WTC11 (cell line): ENCODE results near the gene PRSS48. TPM values are rescaled to one million over a fixed set of nuclear protein-coding genes. Genes with fewer than 3 reads are reported as not detected.

Experiments
- ATAC-seq: fragments of 200-7000 bp; cut with Tn5 transposase; 2 replicates; pipeline ENCODE4 v1.10.0; 2021; ENCODE audit warnings: mild to moderate bottlenecking, moderate library complexity
- Bru-seq: library from RNA; stranded (reverse); fragments of 400-500 nt; gene quantifications from one replicate; lab custom pipeline; 2021; lab: Mats Ljungman, UMichigan
- CTCF ChIA-PET: fragments of 300-600 bp; sonication (Branson Sonifier 250); formaldehyde crosslinking; loops from one replicate; lab custom pipeline; 2021; ENCODE audit warnings: antibody characterized with exemption; lab: Charles Lee
- POLR2A ChIA-PET: fragments of 350-600 bp; sonication (Branson Sonifier 250); formaldehyde crosslinking; loops from one replicate; lab custom pipeline; 2021; ENCODE audit warnings: antibody characterized with exemption; lab: Charles Lee
- DNase-seq: peaks from one replicate; pipeline ENCODE4 v3.0.0; 2021; ENCODE audit warnings: low spot score
- H3K27ac Mint-ChIP-seq: 2 replicates; pipeline ENCODE4 v1.8.0; 2021; ENCODE audit warnings: mixed read lengths
- H3K27me3 Mint-ChIP-seq: 2 replicates; pipeline ENCODE4 v1.8.0; 2021; ENCODE audit warnings: low read depth, mild to moderate bottlenecking, moderate library complexity, mixed read lengths
- H3K36me3 Mint-ChIP-seq: 2 replicates; pipeline ENCODE4 v1.8.0; 2021; ENCODE audit warnings: mixed read lengths
- H3K4me1 Mint-ChIP-seq: 2 replicates; pipeline ENCODE4 v1.8.0; 2022; ENCODE audit warnings: mixed read lengths
- H3K4me3 Mint-ChIP-seq: 2 replicates; pipeline ENCODE4 v1.8.0; 2021; ENCODE audit warnings: mild to moderate bottlenecking, moderate library complexity, mixed read lengths
- H3K9me3 Mint-ChIP-seq: 2 replicates; pipeline ENCODE4 v1.8.0; 2021; ENCODE audit warnings: mixed read lengths
- ATF1 ChIP-seq: sonication (generic); formaldehyde crosslinking; IDR thresholded peaks from 2 replicates; pipeline ENCODE4 v1.8.1; 2023; ENCODE audit warnings: mild to moderate bottlenecking, moderate library complexity, missing genetic modification reagents
- CDX4 ChIP-seq: fragments of 250-450 bp; sonication (Bioruptor Pico); IDR thresholded peaks from 2 replicates; pipeline ENCODE4 v1.9.0; 2021; ENCODE audit warnings: moderate library complexity, mild to moderate bottlenecking, inconsistent platforms, borderline replicate concordance
- CREM ChIP-seq: sonication (generic); formaldehyde crosslinking; IDR thresholded peaks from 2 replicates; pipeline ENCODE4 v1.8.1; 2022; ENCODE audit warnings: mild to moderate bottlenecking, missing genetic modification reagents, moderate library complexity
- CTCF ChIP-seq: fragments of 200-600 bp; IDR thresholded peaks from 2 replicates; pipeline ENCODE4 v1.8.0; 2022; ENCODE audit warnings: antibody characterized with exemption
- E2F1 ChIP-seq: sonication (generic); formaldehyde crosslinking; IDR thresholded peaks from 2 replicates; pipeline ENCODE4 v1.8.0; 2022; ENCODE audit warnings: mild to moderate bottlenecking, missing genetic modification reagents
- ETV6 ChIP-seq: sonication (generic); formaldehyde crosslinking; IDR thresholded peaks from 2 replicates; pipeline ENCODE4 v1.8.1; 2022; ENCODE audit warnings: mild to moderate bottlenecking, missing genetic modification reagents
- FOXP1 ChIP-seq: sonication (generic); formaldehyde crosslinking; IDR thresholded peaks from 2 replicates; pipeline ENCODE4 v1.8.0; 2022; ENCODE audit warnings: missing genetic modification reagents, mild to moderate bottlenecking, moderate library complexity, borderline replicate concordance
- MAX ChIP-seq: sonication (generic); formaldehyde crosslinking; IDR thresholded peaks from 2 replicates; pipeline ENCODE4 v1.8.0; 2022; ENCODE audit warnings: mild to moderate bottlenecking, missing genetic modification reagents
- NFATC4 ChIP-seq: fragments of 250-450 bp; sonication (Bioruptor Pico); IDR thresholded peaks from 2 replicates; pipeline ENCODE4 v1.9.0; 2021; ENCODE audit warnings: mild to moderate bottlenecking
- NFE2L1 ChIP-seq: sonication (generic); formaldehyde crosslinking; IDR thresholded peaks from 2 replicates; pipeline ENCODE4 v1.8.1; 2023; ENCODE audit warnings: missing genetic modification reagents
- PRDM15 ChIP-seq: sonication (generic); formaldehyde crosslinking; IDR thresholded peaks from 2 replicates; pipeline ENCODE4 v1.8.0; 2022; ENCODE audit warnings: missing genetic modification reagents
- PREB ChIP-seq: sonication (generic); formaldehyde crosslinking; IDR thresholded peaks from 2 replicates; pipeline ENCODE4 v1.8.1; 2022; ENCODE audit warnings: mild to moderate bottlenecking, missing genetic modification reagents, moderate library complexity, borderline replicate concordance
- PRRX2 ChIP-seq: fragments of 250-450 bp; sonication (Bioruptor Pico); IDR thresholded peaks from 2 replicates; pipeline ENCODE4 v1.8.0; 2021; ENCODE audit warnings: mild to moderate bottlenecking
- RELA ChIP-seq: sonication (generic); formaldehyde crosslinking; IDR thresholded peaks from 2 replicates; pipeline ENCODE4 v1.8.1; 2022; ENCODE audit warnings: missing genetic modification reagents, mild to moderate bottlenecking, borderline replicate concordance
- SOX15 ChIP-seq: fragments of 250-450 bp; sonication (Bioruptor Pico); IDR thresholded peaks from 2 replicates; pipeline ENCODE4 v1.9.0; 2021; ENCODE audit warnings: mild to moderate bottlenecking
- SP1 ChIP-seq: sonication (generic); formaldehyde crosslinking; conservative IDR thresholded peaks from 2 replicates; pipeline ENCODE4 v1.8.1; 2022; ENCODE audit warnings: missing genetic modification reagents
- TCF7 ChIP-seq: sonication (generic); formaldehyde crosslinking; IDR thresholded peaks from 2 replicates; pipeline ENCODE4 v1.8.0; 2022; ENCODE audit warnings: mild to moderate bottlenecking, low read depth, missing genetic modification reagents, moderate library complexity
- ZNF416 ChIP-seq: fragments of 250-450 bp; sonication (Bioruptor Pico); IDR thresholded peaks from 2 replicates; pipeline ENCODE4 v1.9.0; 2021; ENCODE audit warnings: mild to moderate bottlenecking, inconsistent platforms
- ZSCAN18 ChIP-seq: fragments of 250-450 bp; sonication (Bioruptor Pico); IDR thresholded peaks from 2 replicates; pipeline ENCODE4 v2.1.2; 2022; ENCODE audit warnings: mild to moderate bottlenecking, moderate library complexity
- long read RNA-seq, 3 experiments: library from RNA in 1 of 3; library from capped mRNA in 1 of 3; library from polyadenylated mRNA in 1 of 3; unstranded in 2 of 3; stranded (forward) in 1 of 3; transcript quantifications; one replicate each; pipeline ENCODE4 v2.0.0, GENCODE V29; 2021
- total RNA-seq: library from RNA; stranded (reverse); gene quantifications from 3 replicates; pipeline ENCODE4 v1.2.3, GENCODE V29; 2021

PRSS48 gene
- total RNA-seq (not detected in 3 replicates), Bru-seq, nascent RNA (percentile 8 among the genes with signal in this experiment)
- long read RNA-seq, experiment 1, partial matches to known transcripts, result 0 of 1 reads
- long read RNA-seq, experiment 1, other reads (novel, unspliced or antisense), result 1 of 1 reads
- long read RNA-seq, experiment 2, result 0 reads
- long read RNA-seq, experiment 3, result 0 reads

GRCh38 chr4:151276787-151277562 is at the start of gene PRSS48:
PRSS48 (plus strand) TSS chr4:151277161; CDS start chr4:151277173, 12 bp downstream.
- ATAC-seq (peak; percentile 98), DNase-seq (peak; percentile 90)
- ChIA-PET CTCF (interaction anchor here (0.6 to 2.8 kb wide), 52 partner anchors 9 to 398 kb away, joined by 3 to 24 read pairs (median 4); partner anchors contain the start of gene SH3D19), POLR2A (interaction anchor here (0.6 to 0.9 kb wide), 2 partner anchors 81 to 185 kb away, joined by 3 to 4 read pairs; no protein-coding TSS in a partner anchor)
- Mint-ChIP-seq H3K9me3 (no peaks in the 10 kb centered on the region), H3K4me1 (peaks cover 22% of the 10 kb centered on the region), H3K27ac (peak within 1 kb of the TSS; percentile 1; the same call in 1 of the 2 replicates), H3K36me3 (no peaks in the 10 kb centered on the region), H3K4me3 (no peak within 1 kb of the TSS), H3K27me3 (no peaks in the 10 kb centered on the region)
- no peak for TF ChIP-seq TCF7 (CRISPR knock-in tag)
- peak; percentile 87 for TF ChIP-seq CTCF
- TF ChIP-seq ETV6 (CRISPR knock-in tag), result peak; percentile 50; the same call in 1 of the 2 replicates

- TF ChIP-seq NFATC4 (CRISPR knock-in tag), result no peak
- TF ChIP-seq PRDM15 (CRISPR knock-in tag), result no peak
- TF ChIP-seq RELA (CRISPR knock-in tag), result no peak
- no peak for TF ChIP-seq SP1 (CRISPR knock-in tag)
- TF ChIP-seq ATF1 (CRISPR knock-in tag), result no peak
- TF ChIP-seq FOXP1 (CRISPR knock-in tag), result no peak
- no peak for TF ChIP-seq NFE2L1 (CRISPR knock-in tag)
- peaks cover 8% of the 10 kb centered on the region; the same call in 1 of the 2 replicates for H3K9me3 Mint-ChIP-seq
- no peak for DNase-seq
- CTCF ChIA-PET, result interaction anchor here (1.0 to 1.3 kb wide), 2 partner anchors 50 to 110 kb away, joined by 3 to 5 read pairs; partner anchors contain the start of gene PRSS48
- no peaks in the 10 kb centered on the region for H3K27me3 Mint-ChIP-seq
- POLR2A ChIA-PET, result interaction anchor here (0.7 kb wide), 1 partner anchor 15 kb away, joined by 3 read pairs; no protein-coding TSS in a partner anchor
- ATAC-seq, result no peak
- H3K27ac Mint-ChIP-seq, result 0 out of 2 replicates have a peak overlapping the region, but pooled peaks have one; percentile 46
- peaks cover 17% of the 10 kb centered on the region for H3K4me1 Mint-ChIP-seq
- peaks cover 11% of the 10 kb centered on the region for H3K36me3 Mint-ChIP-seq
- no peak overlapping the region for H3K4me3 Mint-ChIP-seq
Observed at GRCh38 chr4:151227172-151227571, 49.8 kb upstream of the PRSS48 start.

GRCh38 chr4:151227731-151228130 is 49.2 kb upstream of the PRSS48 start:
- peak; percentile 51 for ATAC-seq
- CTCF ChIA-PET, result interaction anchor here (1.0 to 1.3 kb wide), 2 partner anchors 49 to 111 kb away, joined by 3 to 5 read pairs; partner anchors contain the start of gene PRSS48
- TF ChIP-seq E2F1 (CRISPR knock-in tag), result no peak
- TF ChIP-seq CDX4, result no peak
- TF ChIP-seq CREM (CRISPR knock-in tag), result no peak
- no peak for TF ChIP-seq ZSCAN18 (CRISPR knock-in tag)
- TF ChIP-seq MAX, result no peak
- TF ChIP-seq PRRX2, result no peak
- no peak for TF ChIP-seq ZNF416 (CRISPR knock-in tag)
- TF ChIP-seq SOX15 (CRISPR knock-in tag), result no peak
- no peak for TF ChIP-seq PREB (CRISPR knock-in tag)

More at GRCh38 chr4:151227731-151228130, 49.2 kb upstream of the PRSS48 start:
- H3K4me1 Mint-ChIP-seq, result peaks cover 17% of the 10 kb centered on the region
- no peak overlapping the region for H3K4me3 Mint-ChIP-seq
- DNase-seq, result no peak
- H3K36me3 Mint-ChIP-seq, result peaks cover 11% of the 10 kb centered on the region
- POLR2A ChIA-PET, result interaction anchor here (0.7 kb wide), 1 partner anchor 15 kb away, joined by 3 read pairs; no protein-coding TSS in a partner anchor
- H3K9me3 Mint-ChIP-seq, result peaks cover 8% of the 10 kb centered on the region; the same call in 1 of the 2 replicates
- no peaks in the 10 kb centered on the region for H3K27me3 Mint-ChIP-seq
- 0 out of 2 replicates have a peak overlapping the region, but pooled peaks have one; percentile 46 for H3K27ac Mint-ChIP-seq
